HUES48 (cell line): ENCODE results near the gene MSH3.

ENCODE experiments used
- H3K27ac ChIP-seq: one replicate; pipeline ENCODE4 v1.7.0; 2013; ENCODE audit warnings: low read depth, low read length, inconsistent platforms
- H3K27me3 ChIP-seq: 2 replicates; pipeline ENCODE4 v1.6.1; 2013; ENCODE audit warnings: mild to moderate bottlenecking, low read length; ENCODE audit not compliant: control insufficient read depth, insufficient read depth
- H3K36me3 ChIP-seq: 2 replicates; pipeline ENCODE4 v1.6.1; 2013; ENCODE audit warnings: low read length; ENCODE audit not compliant: control insufficient read depth, insufficient read depth
- H3K4me1 ChIP-seq: 2 replicates; pipeline ENCODE4 v1.6.1; 2013; ENCODE audit warnings: mild to moderate bottlenecking, low read length; ENCODE audit not compliant: control insufficient read depth, insufficient read depth
- H3K4me3 ChIP-seq: 2 replicates; pipeline ENCODE4 v1.5.1; 2013; ENCODE audit warnings: mild to moderate bottlenecking, low read depth, low read length
- H3K9ac ChIP-seq: 2 replicates; pipeline ENCODE4 v1.6.1; 2013; ENCODE audit warnings: mild to moderate bottlenecking, low read depth, low read length, moderate library complexity
- H3K9me3 ChIP-seq: 2 replicates; pipeline ENCODE4 v1.6.1; 2013; ENCODE audit warnings: low read length; ENCODE audit not compliant: control insufficient read depth, insufficient read depth

Gene MSH3

DNA sequence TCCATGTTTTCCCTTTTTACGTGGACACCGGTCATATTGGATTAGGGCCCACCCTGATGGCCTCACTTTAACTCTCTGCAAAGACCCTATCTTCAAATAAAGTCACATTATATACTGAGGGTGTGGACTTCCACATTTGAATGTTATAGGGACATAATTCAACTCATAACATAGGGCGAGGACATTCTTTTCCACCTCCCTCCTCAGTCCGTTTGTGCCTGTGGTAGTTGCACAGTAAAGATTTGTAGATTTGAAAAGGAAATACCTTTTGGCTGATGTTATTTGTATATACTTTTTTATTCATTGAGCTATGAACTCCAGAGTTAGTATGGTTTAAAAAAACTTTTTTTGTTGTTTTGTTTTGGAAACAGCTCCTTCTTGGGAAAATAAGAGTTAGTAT, 51.3 kb downstream of the MSH3 start:
- no peak overlapping the region for H3K4me3 ChIP-seq
- H3K4me1 ChIP-seq: peaks cover 23% of the 10 kb centered on the region
- H3K9me3 ChIP-seq: no peaks in the 10 kb centered on the region
- no peak overlapping the region for H3K9ac ChIP-seq
- H3K27me3 ChIP-seq: no peaks in the 10 kb centered on the region
- no peak overlapping the region for H3K27ac ChIP-seq
- peaks cover 16% of the 10 kb centered on the region; the same call in 1 of the 2 replicates for H3K36me3 ChIP-seq

DNA sequence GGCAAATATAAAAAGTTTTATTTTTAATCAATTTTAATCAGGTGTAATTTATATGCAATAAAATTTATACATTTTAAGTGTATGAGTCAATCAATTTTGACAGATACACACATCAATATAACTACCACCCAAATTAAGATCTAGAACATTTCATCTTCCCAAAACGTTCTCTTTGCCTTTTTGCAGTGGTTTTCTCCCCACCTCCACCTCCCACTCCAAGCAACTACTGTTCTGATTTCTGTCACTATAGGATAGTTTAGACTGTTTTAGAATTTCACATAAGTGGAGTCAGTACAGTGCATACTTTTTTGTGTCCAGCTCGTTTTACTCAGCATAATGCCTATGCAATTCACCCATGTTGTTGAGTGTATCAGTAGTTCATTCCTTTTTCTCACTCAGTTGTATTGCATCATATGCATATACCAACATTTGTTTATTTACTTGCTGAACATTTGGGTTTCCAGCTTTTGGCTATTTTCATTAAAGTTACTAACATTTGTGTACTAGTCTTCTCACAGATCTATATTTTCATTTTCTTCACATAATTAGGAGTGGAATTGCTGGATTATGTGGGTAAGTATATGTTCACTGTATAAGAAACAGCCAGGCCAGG, 52.5 kb downstream of the MSH3 start:
- H3K4me3 ChIP-seq: no peak overlapping the region
- H3K9me3 ChIP-seq: no peaks in the 10 kb centered on the region
- H3K27me3 ChIP-seq: no peaks in the 10 kb centered on the region
- peaks cover 18% of the 10 kb centered on the region for H3K4me1 ChIP-seq
- peaks cover 16% of the 10 kb centered on the region; the same call in 1 of the 2 replicates for H3K36me3 ChIP-seq
- H3K27ac ChIP-seq: no peak overlapping the region
- no peak overlapping the region for H3K9ac ChIP-seq

DNA sequence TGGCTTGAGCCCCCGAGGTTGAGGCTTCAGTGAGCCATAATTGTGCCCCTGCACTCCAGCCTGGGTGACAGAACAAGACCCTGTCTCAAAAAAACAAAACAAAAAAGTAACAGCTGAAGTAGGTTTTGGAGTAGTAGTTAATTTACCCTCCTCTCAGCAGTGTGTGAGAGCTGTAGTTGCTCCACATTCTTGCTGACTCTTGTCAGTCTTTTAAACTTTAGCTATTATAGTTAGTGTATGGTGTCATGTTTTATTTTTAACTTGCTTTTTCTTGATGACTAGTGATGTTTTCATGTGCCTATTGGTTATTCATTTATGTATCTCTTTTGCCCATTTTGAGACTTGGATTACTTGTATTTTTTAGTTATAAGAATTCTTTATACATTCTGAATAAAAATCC, 53.2 kb downstream of the MSH3 start:
- no peaks in the 10 kb centered on the region for H3K9me3 ChIP-seq
- peaks cover 20% of the 10 kb centered on the region for H3K4me1 ChIP-seq
- no peak overlapping the region for H3K27ac ChIP-seq
- no peak overlapping the region for H3K9ac ChIP-seq
- no peaks in the 10 kb centered on the region for H3K27me3 ChIP-seq
- H3K4me3 ChIP-seq: no peak overlapping the region
- peaks cover 12% of the 10 kb centered on the region; the same call in 1 of the 2 replicates for H3K36me3 ChIP-seq

DNA sequence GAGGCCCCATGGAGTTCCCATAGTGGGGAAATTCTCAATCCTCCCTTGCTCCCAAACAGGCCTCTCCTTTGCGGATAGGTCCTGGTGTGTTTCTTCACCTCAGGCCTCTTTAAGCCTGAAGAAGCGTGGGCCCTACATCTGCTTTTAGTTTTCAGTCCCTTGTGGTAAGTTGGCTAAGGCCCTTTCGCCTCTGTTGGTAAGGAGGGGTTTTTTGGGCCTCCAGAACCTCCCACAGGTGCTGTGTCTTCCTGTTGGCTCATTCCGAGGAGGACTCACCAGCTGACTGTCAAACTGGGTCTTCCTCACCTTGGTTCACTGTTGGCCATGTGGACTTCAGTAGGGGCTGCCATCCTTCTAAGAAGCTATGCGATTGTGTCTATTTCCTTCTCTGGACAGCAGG, 56.8 kb downstream of the MSH3 start:
- Histone ChIP-seq H3K4me1 (peaks cover 10% of the 10 kb centered on the region; the same call in 1 of the 2 replicates), H3K27me3 (no peaks in the 10 kb centered on the region), H3K4me3 (no peak overlapping the region), H3K27ac (no peak overlapping the region), H3K36me3 (peaks cover 10% of the 10 kb centered on the region; the same call in 1 of the 2 replicates), H3K9me3 (no peaks in the 10 kb centered on the region), H3K9ac (no peak overlapping the region)

DNA sequence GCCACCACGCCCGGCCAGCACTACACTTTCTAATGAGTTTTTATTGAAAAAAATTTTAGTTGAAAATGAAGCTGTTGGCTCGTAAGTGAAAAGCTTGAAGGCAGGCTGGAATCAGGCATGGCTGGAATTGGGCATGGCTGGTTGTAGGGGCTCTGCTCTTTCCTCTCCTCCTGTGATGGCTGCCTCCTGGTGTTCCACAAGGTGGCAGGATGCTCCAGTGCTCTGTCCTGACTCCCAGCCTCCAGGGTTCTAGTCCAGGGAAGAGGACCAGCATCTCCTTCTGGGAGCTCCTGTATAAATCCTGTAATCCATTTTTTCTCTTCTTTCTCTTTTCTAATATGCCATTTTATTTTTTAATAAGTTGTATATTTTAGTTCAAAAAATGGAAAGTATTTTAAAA, 57.5 kb downstream of the MSH3 start:
- Histone ChIP-seq H3K9me3 (no peaks in the 10 kb centered on the region), H3K36me3 (peaks cover 9% of the 10 kb centered on the region; the same call in 1 of the 2 replicates), H3K27me3 (no peaks in the 10 kb centered on the region), H3K27ac (no peak overlapping the region), H3K9ac (no peak overlapping the region), H3K4me1 (peaks cover 10% of the 10 kb centered on the region; the same call in 1 of the 2 replicates), H3K4me3 (no peak overlapping the region)

DNA sequence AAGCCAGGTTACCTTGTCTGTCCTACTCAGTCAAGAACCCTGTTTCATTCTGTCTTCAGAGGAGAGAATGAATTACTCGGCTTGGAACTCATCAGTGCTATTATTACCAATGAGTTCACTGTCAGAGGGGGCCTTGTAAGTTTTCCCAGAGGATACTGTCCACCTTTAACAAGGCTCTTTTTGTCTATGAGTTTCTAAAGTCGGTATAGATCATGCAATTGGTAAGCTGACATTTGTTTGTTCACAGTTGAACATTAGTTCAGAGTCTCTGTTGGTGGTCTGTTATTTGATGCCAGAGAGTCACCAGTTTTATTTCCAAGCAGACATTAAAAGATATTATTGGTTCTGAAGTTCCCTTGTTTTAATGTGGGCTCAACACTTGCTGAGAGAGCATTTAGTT, 58.5 kb downstream of the MSH3 start:
- Histone ChIP-seq H3K27ac (no peak overlapping the region), H3K4me3 (no peak overlapping the region), H3K9me3 (no peaks in the 10 kb centered on the region), H3K4me1 (peaks cover 10% of the 10 kb centered on the region; the same call in 1 of the 2 replicates), H3K9ac (no peak overlapping the region), H3K36me3 (peaks cover 5% of the 10 kb centered on the region; the same call in 1 of the 2 replicates), H3K27me3 (no peaks in the 10 kb centered on the region)

DNA sequence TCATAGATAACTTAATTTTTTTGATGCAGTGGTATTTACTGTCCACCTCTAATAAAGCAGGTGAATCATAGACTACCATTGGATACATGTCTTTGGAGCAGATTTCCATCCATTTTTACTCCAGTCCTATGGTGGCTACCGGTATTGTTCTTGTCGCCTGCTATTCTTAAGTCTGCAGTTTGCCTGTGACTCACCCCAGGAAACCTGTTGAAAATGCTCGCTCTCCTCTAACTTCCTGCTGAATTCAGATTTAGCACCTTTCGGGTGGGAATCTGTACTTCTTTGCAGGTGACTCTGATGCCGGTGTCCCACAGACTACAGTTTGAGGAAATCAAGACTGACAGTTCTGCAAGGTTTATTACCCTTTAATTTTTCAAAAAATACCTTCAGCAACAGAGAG, 59.2 kb downstream of the MSH3 start:
- Histone ChIP-seq H3K4me3 (no peak overlapping the region), H3K9ac (no peak overlapping the region), H3K36me3 (peaks cover 5% of the 10 kb centered on the region; the same call in 1 of the 2 replicates), H3K9me3 (no peaks in the 10 kb centered on the region), H3K27ac (no peak overlapping the region), H3K27me3 (no peaks in the 10 kb centered on the region), H3K4me1 (peaks cover 10% of the 10 kb centered on the region; the same call in 1 of the 2 replicates)

DNA sequence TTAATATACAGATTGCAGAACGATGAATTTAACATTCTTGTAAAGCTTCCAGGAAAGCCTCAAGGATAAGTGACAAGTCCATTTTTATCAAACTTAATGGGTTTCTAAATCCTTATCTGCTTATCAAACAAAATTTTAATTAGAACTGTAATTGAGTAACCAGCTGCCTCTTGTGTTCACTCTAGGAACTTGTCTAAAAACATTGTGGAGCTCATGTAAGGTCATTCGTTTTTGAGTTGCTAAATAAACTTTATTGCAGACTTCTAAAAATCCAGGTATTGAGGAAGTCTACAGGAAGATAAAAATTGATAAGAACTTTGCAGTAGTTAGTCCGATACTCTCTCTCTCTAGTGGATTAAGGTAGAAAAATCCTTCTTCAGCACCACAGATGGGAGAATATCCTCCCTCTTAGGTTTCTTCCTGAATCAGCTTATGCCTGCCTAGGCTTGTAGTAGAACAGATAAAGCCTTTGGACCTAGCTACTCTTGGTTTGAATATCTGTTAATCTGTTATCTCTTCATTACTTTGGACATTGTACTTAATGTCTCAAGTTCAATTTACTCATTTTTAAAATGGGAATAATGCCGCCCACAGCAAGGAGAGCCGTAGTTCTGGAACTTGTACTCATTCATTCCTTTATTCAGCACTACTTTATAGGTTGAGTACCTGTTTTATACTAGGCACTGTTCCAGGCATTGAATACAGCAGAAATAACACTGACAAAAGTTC, 60.3 kb downstream of the MSH3 start:
- Histone ChIP-seq H3K27ac (no peak overlapping the region), H3K27me3 (no peaks in the 10 kb centered on the region), H3K36me3 (peaks cover 10% of the 10 kb centered on the region; the same call in 1 of the 2 replicates), H3K4me1 (peaks cover 10% of the 10 kb centered on the region; the same call in 1 of the 2 replicates), H3K4me3 (no peak overlapping the region), H3K9ac (no peak overlapping the region), H3K9me3 (no peaks in the 10 kb centered on the region)

DNA sequence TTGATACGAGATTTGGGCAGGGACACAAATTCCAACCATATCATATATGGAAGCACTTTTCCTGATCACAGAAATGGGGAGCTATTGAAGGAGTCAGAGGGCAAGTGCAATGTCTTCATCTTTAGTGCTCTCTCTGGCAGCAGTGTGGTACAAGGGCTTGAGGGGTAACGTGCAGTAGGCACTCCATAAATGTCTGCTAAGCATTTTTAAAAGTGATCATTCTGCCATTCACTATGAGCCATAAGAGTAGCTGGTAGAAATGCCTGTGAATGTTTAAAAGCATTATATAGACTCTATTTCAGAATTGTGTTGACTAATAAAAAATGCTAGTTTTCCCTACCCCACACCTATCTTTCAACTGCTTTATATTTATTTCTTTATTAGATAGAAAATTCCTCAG, 61.4 kb downstream of the MSH3 start:
- 0 out of 2 replicates have a peak, but pooled peaks cover 6% of the 10 kb centered on the region for H3K36me3 ChIP-seq
- no peak overlapping the region for H3K4me3 ChIP-seq
- no peak overlapping the region for H3K9ac ChIP-seq
- H3K9me3 ChIP-seq: peaks cover 7% of the 10 kb centered on the region; the same call in 1 of the 2 replicates
- H3K27me3 ChIP-seq: no peaks in the 10 kb centered on the region
- H3K4me1 ChIP-seq: peaks cover 10% of the 10 kb centered on the region; the same call in 1 of the 2 replicates
- H3K27ac ChIP-seq: no peak overlapping the region

DNA sequence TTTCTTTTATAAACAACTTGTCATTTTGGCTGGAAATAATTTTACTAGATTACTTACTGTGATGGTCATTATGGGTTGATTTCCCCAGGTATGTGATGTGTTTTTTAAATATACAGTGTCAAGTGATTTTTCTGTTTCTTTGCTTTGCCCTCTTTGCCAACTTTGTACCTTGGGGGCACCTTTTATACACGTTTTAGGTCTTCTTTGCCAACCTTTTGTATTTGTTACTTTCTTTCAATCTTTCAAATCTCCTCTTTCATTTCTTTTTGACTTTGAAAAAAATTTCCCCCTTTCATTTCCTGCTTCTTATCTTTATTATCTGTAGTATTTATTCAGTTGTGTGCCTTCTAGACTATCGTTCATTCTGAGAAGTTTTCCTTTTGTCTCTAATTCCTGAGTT, 65.7 kb downstream of the MSH3 start:
- Histone ChIP-seq H3K9me3 (peaks cover 7% of the 10 kb centered on the region; the same call in 1 of the 2 replicates), H3K9ac (no peak overlapping the region), H3K4me1 (no peaks in the 10 kb centered on the region), H3K27me3 (no peaks in the 10 kb centered on the region), H3K27ac (no peak overlapping the region), H3K36me3 (0 out of 2 replicates have a peak, but pooled peaks cover 6% of the 10 kb centered on the region), H3K4me3 (no peak overlapping the region)

DNA sequence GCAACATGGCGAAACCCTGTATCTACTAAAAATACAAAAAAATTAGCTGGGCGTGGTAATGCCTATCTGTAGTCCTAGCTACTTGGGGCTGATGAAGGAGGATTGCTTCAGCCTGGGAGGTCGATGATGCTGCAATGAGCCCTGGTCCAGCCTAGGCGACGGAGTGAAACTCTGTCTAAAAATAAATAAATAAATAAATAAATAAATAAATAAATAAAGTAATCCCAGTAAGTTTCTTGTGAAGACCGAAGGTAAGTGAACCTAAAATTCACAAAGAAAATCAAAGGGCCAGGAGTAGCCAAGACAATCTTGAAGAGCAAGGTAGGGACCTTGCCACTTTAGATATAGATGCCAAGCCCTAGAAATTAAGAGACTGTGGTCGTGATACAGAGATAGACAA, 68.5 kb downstream of the MSH3 start:
- no peak overlapping the region for H3K27ac ChIP-seq
- no peak overlapping the region for H3K9ac ChIP-seq
- peaks cover 32% of the 10 kb centered on the region for H3K36me3 ChIP-seq
- no peaks in the 10 kb centered on the region for H3K4me1 ChIP-seq
- H3K27me3 ChIP-seq: no peaks in the 10 kb centered on the region
- H3K4me3 ChIP-seq: no peak overlapping the region
- peaks cover 7% of the 10 kb centered on the region; the same call in 1 of the 2 replicates for H3K9me3 ChIP-seq
